ENCODE data around the gene CANX. TPM values are rescaled to one million over a fixed set of nuclear protein-coding genes. Genes with fewer than 3 reads are reported as not detected.
A peak's percentile ranks its signal among the peaks of the same experiment; 100 is the strongest.
"Not testable (repeated sequence)": the region's sequence is repeated elsewhere in the genome, so short reads cannot be mapped to it uniquely, and the experiment has no call there.

The CANX gene
- total RNA-seq, 1 donor from 2014 or later: 630 TPM

DNA sequence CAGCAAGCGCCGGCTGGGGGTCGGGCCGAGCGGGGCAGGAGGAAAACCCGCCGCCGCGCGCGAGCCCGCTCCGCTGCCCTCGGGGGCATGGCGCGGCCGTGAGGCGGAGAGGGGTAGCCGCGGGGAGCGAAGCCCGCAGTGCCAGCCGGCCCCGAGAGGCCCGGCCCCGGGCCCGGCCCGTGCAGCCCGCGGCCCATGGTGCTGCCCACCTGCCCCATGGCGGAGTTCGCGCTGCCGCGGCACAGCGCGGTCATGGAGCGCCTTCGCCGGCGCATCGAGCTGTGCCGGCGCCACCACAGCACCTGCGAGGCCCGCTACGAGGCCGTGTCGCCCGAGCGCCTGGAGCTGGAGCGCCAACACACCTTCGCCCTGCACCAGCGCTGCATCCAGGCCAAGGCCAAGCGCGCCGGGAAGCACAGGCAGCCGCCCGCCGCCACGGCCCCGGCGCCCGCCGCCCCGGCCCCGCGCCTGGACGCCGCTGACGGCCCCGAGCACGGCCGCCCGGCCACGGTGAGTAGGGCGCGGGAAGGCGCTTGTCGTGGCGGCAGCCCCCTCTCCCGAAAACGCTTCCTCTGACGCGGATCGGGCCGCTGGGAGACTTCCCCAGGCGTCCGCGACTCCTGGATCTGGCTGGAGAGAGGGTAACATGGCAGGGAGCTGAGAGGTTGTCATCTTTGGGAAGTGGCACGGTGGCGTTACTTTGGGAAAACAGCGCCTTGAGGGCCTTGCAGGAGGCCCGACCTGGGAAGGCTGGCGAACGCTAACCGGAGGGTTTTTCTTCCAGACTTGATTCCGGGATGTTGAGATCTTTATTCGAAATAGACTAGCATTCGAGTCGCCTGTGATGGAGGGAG is 34.4 kb downstream of the CANX start:
- DNase-seq: peak; percentile 69
- TF ChIP-seq, protein P1, sequence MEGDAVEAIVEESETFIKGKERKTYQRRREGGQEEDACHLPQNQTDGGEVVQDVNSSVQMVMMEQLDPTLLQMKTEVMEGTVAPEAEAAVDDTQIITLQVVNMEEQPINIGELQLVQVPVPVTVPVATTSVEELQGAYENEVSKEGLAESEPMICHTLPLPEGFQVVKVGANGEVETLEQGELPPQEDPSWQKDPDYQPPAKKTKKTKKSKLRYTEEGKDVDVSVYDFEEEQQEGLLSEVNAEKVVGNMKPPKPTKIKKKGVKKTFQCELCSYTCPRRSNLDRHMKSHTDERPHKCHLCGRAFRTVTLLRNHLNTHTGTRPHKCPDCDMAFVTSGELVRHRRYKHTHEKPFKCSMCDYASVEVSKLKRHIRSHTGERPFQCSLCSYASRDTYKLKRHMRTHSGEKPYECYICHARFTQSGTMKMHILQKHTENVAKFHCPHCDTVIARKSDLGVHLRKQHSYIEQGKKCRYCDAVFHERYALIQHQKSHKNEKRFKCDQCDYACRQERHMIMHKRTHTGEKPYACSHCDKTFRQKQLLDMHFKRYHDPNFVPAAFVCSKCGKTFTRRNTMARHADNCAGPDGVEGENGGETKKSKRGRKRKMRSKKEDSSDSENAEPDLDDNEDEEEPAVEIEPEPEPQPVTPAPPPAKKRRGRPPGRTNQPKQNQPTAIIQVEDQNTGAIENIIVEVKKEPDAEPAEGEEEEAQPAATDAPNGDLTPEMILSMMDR (IDR thresholded peaks at IDR 0.05): no peak
- Histone ChIP-seq H3K27ac (peak overlapping the region; percentile 90), H3K36me3 (peaks cover 29% of the 10 kb centered on the region), H3K4me3 (peak overlapping the region; percentile 72), H3K27me3 (no peaks in the 10 kb centered on the region), H3K4me1 (peaks cover 51% of the 10 kb centered on the region), H3K9me3 (no peaks in the 10 kb centered on the region)
- intact Hi-C loops (cut with DNase I): no loop called here
- ATAC-seq: peak; percentile 67

DNA sequence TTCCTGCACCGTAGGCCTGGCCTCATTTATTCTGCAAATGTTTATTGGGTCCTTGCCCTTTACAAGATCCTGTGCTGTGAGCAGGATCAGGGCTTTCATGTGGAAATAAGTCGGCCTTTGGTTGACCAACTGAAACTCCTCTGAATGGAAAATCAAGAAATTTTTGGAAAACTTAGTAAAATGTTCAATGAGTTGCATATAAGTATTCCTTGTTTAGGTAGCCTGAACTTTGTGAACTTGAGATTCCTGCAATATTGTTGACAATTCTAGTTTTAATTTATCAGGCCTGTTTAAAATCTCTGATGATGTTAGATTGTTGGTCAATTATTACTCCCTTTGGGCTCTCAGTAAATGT is 35.0 kb downstream of the CANX start:
- ATAC-seq (no peak), DNase-seq (no peak)
- intact Hi-C loops (cut with DNase I): no loop called here
- no peaks in the 10 kb centered on the region for H3K9me3 ChIP-seq
- H3K4me3 ChIP-seq: peak overlapping the region; percentile 72
- TF ChIP-seq, protein P1 (IDR thresholded peaks at IDR 0.05): no peak
- H3K4me1 ChIP-seq: peaks cover 55% of the 10 kb centered on the region
- H3K27me3 ChIP-seq: no peaks in the 10 kb centered on the region
- H3K36me3 ChIP-seq: peaks cover 24% of the 10 kb centered on the region
- peak overlapping the region; percentile 90 for H3K27ac ChIP-seq

DNA sequence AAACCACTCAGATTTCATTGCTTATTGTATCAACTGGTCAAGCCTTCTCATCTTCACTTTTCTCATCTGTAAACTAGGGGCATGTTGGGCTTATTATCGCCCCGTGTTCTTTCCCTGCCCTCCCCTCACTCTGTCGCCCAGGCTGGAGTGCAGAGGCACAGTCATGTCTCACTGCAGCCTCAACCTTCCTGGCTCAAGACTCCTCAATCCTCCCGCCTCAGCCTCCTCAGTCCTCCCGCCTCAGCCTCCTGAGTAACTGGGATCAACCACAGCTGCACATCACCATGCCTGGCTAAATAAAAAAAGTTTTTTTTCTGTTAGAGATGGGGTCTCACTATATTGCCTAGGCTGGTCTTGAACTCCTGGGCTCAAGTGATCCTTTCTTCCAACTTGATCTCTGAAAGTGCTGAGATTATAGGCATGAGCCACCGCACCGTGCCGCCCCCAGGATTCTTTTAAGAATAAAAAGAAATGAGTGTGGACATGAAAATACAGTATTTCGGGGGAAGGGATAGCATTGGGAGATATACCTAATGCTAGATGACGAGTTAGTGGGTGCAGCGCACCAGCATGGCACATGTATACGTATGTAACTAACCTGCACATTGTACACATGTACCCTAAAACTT is 35.9 kb downstream of the CANX start:
- Histone ChIP-seq H3K4me1 (peaks cover 59% of the 10 kb centered on the region), H3K36me3 (peaks cover 15% of the 10 kb centered on the region), H3K27me3 (no peaks in the 10 kb centered on the region), H3K9me3 (no peaks in the 10 kb centered on the region), H3K27ac (peak overlapping the region; percentile 26), H3K4me3 (peak overlapping the region; percentile 72)
- ATAC-seq (no peak), DNase-seq (no peak)
- TF ChIP-seq, protein P1 (IDR thresholded peaks at IDR 0.05): no peak
- intact Hi-C loops (cut with DNase I): no loop called here

DNA sequence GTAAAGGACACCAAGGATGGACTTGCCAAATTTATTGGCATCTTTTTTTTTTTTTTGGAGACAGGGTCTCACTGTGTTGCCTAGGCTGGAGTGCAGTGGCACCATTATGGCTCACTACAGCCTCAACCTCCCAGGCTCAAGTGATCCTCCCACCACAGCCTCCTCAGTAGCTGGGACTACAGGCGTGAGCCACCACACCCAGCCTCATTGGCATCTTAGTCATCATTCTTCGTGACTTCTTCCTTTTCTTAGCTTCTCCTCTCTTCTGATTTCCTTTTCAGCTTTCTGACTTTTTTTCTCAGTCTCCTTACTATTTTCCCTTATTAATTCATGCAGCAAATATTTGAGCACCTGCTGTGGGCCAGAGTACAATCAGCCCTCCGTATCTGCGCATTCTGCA is 40.0 kb downstream of the CANX start:
- TF ChIP-seq, protein P1 (IDR thresholded peaks at IDR 0.05): no peak
- Histone ChIP-seq H3K9me3 (no peaks in the 10 kb centered on the region), H3K27ac (no peak overlapping the region), H3K36me3 (peaks cover 3% of the 10 kb centered on the region), H3K4me1 (peaks cover 56% of the 10 kb centered on the region), H3K4me3 (no peak overlapping the region), H3K27me3 (no peaks in the 10 kb centered on the region)
- DNase-seq (no peak), ATAC-seq (no peak)
- intact Hi-C loops (cut with DNase I): no loop called here

DNA sequence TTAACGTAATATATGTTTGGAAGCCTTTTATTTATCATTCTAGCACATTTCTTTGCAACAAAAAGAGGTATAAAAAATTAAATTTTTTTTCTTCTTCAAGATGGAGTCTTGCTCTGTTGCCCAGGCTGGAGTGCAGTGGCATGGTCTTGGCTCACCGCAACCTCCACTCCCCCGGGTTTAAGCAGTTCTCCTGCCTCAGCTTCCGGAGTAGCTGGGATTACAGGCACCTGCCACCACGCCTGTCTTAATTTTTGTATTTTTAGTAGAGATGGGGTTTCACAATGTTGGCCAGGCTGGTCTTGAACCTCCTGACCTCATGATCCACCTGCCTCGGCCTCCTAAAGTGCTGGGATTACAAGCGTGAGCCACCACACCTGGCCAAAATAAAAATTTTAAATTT is 45.3 kb downstream of the CANX start:
- ATAC-seq; DNase-seq; H3K4me3 ChIP-seq; intact Hi-C loops (cut with DNase I); H3K27ac ChIP-seq; H3K27me3 ChIP-seq; H3K9me3 ChIP-seq; H3K36me3 ChIP-seq: not testable (repeated sequence)
- H3K4me1 ChIP-seq: peaks cover 20% of the 10 kb centered on the region

DNA sequence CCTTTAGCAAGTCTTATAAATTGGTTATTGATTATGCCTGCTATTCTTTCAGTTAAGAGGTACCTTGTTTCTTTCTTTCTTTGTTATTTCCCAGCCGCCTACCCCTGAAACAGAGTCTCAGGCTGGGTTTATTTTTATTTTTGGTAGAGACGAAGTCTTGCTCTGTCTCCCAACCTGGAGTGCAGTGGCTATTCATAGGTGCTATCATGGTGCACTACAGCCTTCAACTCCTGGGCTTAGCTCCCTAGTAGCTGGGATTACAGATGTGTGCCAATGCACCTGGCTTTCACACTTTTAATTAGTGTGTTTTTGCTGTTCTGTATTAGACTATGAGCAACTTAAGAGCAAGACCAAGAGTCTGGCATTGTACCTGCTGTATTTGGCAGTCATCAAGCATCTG is 48.1 kb downstream of the CANX start:
- no peak for ATAC-seq
- no peaks in the 10 kb centered on the region for H3K36me3 ChIP-seq
- peaks cover 9% of the 10 kb centered on the region for H3K4me1 ChIP-seq
- intact Hi-C loops (cut with DNase I): no loop called here
- DNase-seq: no peak
- H3K27ac ChIP-seq: no peak overlapping the region
- no peaks in the 10 kb centered on the region for H3K27me3 ChIP-seq
- TF ChIP-seq, protein P1 (IDR thresholded peaks at IDR 0.05): no peak
- H3K4me3 ChIP-seq: no peak overlapping the region
- no peaks in the 10 kb centered on the region for H3K9me3 ChIP-seq
